Prostate gland (tissue), 2 donors: Measurements from ENCODE around the gene USP34. TPM values are rescaled to one million over a fixed set of nuclear protein-coding genes. Genes with fewer than 3 reads are reported as not detected.

Experiments
- DNase-seq: peaks from one replicate; pipeline ENCODE4 v3.0.0-alpha.2; 2019; ENCODE audit warnings: low spot score
- H3K27ac ChIP-seq, 2 donors: fragments of 200-600 bp; sonication (generic); 2 replicates each; pipeline ENCODE4 v1.5.1; 2017 to 2019
- H3K27me3 ChIP-seq: fragments of 200-600 bp; sonication (generic); replicated peaks from 2 replicates; pipeline ENCODE4 v1.5.1; 2019; ENCODE audit not compliant: insufficient read depth
- H3K36me3 ChIP-seq, 2 donors: fragments of 200-600 bp; sonication (generic); 1 replicate in 1 of 2; 2 replicates in 1 of 2; pipeline versions ENCODE4 v1.5.1 to v1.8.1; 2017 to 2019
- H3K4me1 ChIP-seq: fragments of 200-600 bp; sonication (generic); replicated peaks from 2 replicates; pipeline ENCODE4 v1.5.1; 2019
- H3K4me3 ChIP-seq, 2 donors: fragments of 200-600 bp; sonication (generic); 2 replicates each; pipeline ENCODE4 v1.5.1; 2017 to 2019
- H3K9me3 ChIP-seq: fragments of 200-600 bp; sonication (generic); 2 replicates; pipeline ENCODE4 v1.5.1; 2017
- CTCF ChIP-seq, 4 experiments: fragments of 200-600 bp in 2 of 4; fragments of 450-650 bp in 2 of 4; sonication (generic) in 2 of 4; IDR thresholded peaks; 1 replicate in 3 of 4; 2 replicates in 1 of 4; pipeline ENCODE4 v1.5.1; 2016 to 2019; ENCODE audit warnings: antibody characterized with exemption in 4 of 4, mild to moderate bottlenecking in 2 of 4, moderate library complexity in 2 of 4
- POLR2A ChIP-seq: fragments of 450-650 bp; IDR thresholded peaks from one replicate; pipeline ENCODE4 v1.6.1; 2016; ENCODE audit warnings: antibody characterized with exemption, mild to moderate bottlenecking
- POLR2AphosphoS5 ChIP-seq: sonication (generic); formaldehyde crosslinking; IDR thresholded peaks from one replicate; pipeline ENCODE4 v1.6.1; 2017; ENCODE audit warnings: antibody characterized with exemption
- WGBS: methylation state at CpG from one replicate; pipeline ENCODE4 v1.1.5; 2018; 5-methylcytosine and 5-hydroxymethylcytosine counted together
- intact Hi-C: fragments of 100-400 bp; cut with DNase I; formaldehyde crosslinking; loops from one replicate; pipeline ENCODE4 v1.14.2; 2022
- total RNA-seq, 2 donors: library from RNA; depleted of rRNA; stranded (reverse); fragments of >200 nt; gene quantifications; one replicate each; pipeline ENCODE4 v1.1.0, GENCODE V29; 2016

USP34 gene
- total RNA-seq, 2 donors from 2014 or later = 94.1 to 206 TPM

GRCh38 chr2:61436092-61436491 is 34.8 kb downstream of the USP34 start:
- DNase-seq = no peak
- H3K4me1 ChIP-seq = no peaks in the 10 kb centered on the region
- intact Hi-C loops = no loop called here
- no peaks in the 10 kb centered on the region for H3K9me3 ChIP-seq
- no peak for TF ChIP-seq POLR2AphosphoS5
- TF ChIP-seq CTCF (IDR thresholded peaks at IDR 0.05) = no peak
- TF ChIP-seq POLR2A = no peak
- H3K27ac ChIP-seq = no peak overlapping the region
- WGBS = 80% methylated on average over 2 of the region's 2 CpGs
- no peaks in the 10 kb centered on the region for H3K27me3 ChIP-seq
- H3K36me3 ChIP-seq = no peaks in the 10 kb centered on the region
- no peak overlapping the region for H3K4me3 ChIP-seq

- Histone ChIP-seq H3K27ac (no peak overlapping the region), H3K27me3 (no peaks in the 10 kb centered on the region), H3K36me3 (no peaks in the 10 kb centered on the region), H3K4me3 (no peak overlapping the region), H3K9me3 (no peaks in the 10 kb centered on the region), H3K4me1 (no peaks in the 10 kb centered on the region)
- intact Hi-C loops = no loop called here
- 86% methylated on average over 1 of the region's 1 CpG for WGBS
- DNase-seq = no peak
- TF ChIP-seq CTCF (IDR thresholded peaks at IDR 0.05) (no peak), POLR2A (no peak), POLR2AphosphoS5 (no peak)
Observed at GRCh38 chr2:61435291-61435690, 35.6 kb downstream of the USP34 start.

GRCh38 chr2:61434314-61434713 is 36.6 kb downstream of the USP34 start:
- no peak for TF ChIP-seq POLR2A
- no peak for TF ChIP-seq POLR2AphosphoS5
- TF ChIP-seq CTCF (IDR thresholded peaks at IDR 0.05) = no peak
- no peak overlapping the region for H3K27ac ChIP-seq
- no peak for DNase-seq

GRCh38 chr2:61433606-61434005 is 37.3 kb downstream of the USP34 start:
- Histone ChIP-seq H3K27me3 (no peaks in the 10 kb centered on the region), H3K9me3 (no peaks in the 10 kb centered on the region), H3K27ac (no peak overlapping the region), H3K4me1 (no peaks in the 10 kb centered on the region), H3K36me3 (no peaks in the 10 kb centered on the region), H3K4me3 (no peak overlapping the region)
- DNase-seq = no peak
- TF ChIP-seq POLR2A = no peak
- no peak for TF ChIP-seq CTCF (IDR thresholded peaks at IDR 0.05)
- no peak for TF ChIP-seq POLR2AphosphoS5
- intact Hi-C loops = no loop called here
- 100% methylated on average over 1 of the region's 1 CpG for WGBS

More at GRCh38 chr2:61434314-61434713, 36.6 kb downstream of the USP34 start:
- H3K4me3 ChIP-seq = no peak overlapping the region
- H3K27me3 ChIP-seq = no peaks in the 10 kb centered on the region
- H3K9me3 ChIP-seq = no peaks in the 10 kb centered on the region
- intact Hi-C loops = no loop called here
- no peaks in the 10 kb centered on the region for H3K4me1 ChIP-seq
- no peaks in the 10 kb centered on the region for H3K36me3 ChIP-seq

GRCh38 chr2:61432990-61433389 is 37.9 kb downstream of the USP34 start:
- no peak overlapping the region for H3K27ac ChIP-seq
- H3K36me3 ChIP-seq = no peaks in the 10 kb centered on the region
- no peaks in the 10 kb centered on the region for H3K4me1 ChIP-seq
- H3K27me3 ChIP-seq = no peaks in the 10 kb centered on the region
- 97% methylated on average over 3 of the region's 3 CpGs for WGBS
- TF ChIP-seq POLR2A = no peak
- TF ChIP-seq CTCF (IDR thresholded peaks at IDR 0.05) = no peak
- intact Hi-C loops = no loop called here
- H3K4me3 ChIP-seq = no peak overlapping the region
- no peak for DNase-seq
- H3K9me3 ChIP-seq = no peaks in the 10 kb centered on the region
